ENCODE results near the gene YJU2.
A peak's percentile ranks its signal among the peaks of the same experiment; 100 is the strongest.
"Not testable (repeated sequence)": the region's sequence is repeated elsewhere in the genome, so short reads cannot be mapped to it uniquely, and the experiment has no call there.

The YJU2 gene

DNA sequence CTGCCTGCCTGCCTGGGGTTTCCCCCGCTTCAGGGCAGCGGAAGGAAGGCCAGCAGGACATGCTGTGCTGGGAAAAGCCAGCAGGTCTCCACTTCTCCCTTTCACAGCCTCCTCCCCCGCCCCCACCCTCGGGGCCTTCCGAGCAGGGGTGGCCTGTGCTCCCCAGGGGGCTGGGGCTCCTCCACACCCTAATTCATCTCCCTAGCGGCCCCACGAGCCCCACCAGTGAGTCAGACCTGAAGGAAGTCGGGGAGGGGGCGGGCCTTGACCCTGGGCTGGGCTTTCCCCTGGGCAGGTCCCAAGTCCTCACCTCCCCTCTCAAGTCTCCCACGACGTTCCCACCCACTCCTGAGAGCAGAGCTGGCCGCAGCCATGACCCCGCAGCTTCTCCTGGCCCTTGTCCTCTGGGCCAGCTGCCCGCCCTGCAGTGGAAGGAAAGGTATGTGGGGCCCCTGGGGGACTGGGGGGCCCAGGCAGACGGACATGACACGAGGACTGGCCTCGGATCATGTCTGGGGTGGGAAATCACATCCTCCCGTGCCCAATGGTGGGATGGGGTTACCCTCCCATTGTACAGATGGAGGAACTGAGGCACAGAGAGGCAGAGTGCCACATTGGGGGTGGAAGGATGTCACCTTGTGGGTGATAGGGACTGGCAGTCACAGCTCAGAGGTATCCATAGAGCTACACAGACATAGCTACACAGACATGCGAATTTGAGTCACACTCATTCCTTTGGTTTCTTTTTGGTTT lies 17.5 kb upstream of the YJU2 start, which contains the start of gene EBI3:
Gene EBI3 (plus strand): TSS at position 345 of the 753 bp plus-strand sequence. CDS start 28 bp downstream, at position 373.
- peak; percentile 45 for DNase-seq

DNA sequence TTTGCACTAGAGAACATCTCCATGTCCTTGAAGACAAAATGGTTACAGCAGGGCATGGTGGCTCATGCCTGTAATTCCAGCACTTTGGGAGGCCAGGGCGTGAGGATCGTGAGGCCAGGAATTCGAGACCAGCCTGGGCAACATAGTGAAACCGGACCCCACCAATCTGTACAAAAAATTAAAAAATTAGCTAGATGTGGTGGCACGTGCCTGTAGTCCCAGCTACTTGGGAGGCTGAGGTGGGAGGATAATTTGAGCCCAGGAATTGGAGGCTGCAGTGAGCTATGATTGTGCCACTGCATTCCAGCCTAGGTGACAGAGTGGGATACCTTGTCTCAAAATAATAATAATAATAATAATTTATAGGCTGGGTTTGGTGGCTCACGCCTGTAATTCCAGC lies 16.6 kb upstream of the YJU2 start:
- DNase-seq, result not testable (repeated sequence)

DNA sequence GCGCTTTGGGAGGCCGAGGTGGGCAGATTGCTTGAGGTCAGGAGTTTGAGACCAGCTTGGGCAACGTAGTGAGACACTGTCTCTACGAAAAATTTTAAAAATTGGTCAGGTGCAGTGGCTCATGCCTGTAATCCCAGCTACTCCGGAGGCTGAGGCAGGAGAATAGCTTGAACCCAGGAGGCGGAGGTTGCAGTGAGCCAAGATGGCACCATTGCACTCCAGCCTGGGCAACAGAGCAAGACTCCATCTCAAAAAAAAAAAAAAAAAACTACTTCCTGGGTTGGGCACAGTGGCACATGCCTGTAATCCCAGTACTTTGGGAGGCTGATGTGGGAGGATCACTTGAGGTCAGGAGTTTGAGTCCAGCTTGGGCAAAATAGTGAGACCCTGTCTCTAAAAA lies 15.4 kb upstream of the YJU2 start:
- not testable (repeated sequence) for DNase-seq

DNA sequence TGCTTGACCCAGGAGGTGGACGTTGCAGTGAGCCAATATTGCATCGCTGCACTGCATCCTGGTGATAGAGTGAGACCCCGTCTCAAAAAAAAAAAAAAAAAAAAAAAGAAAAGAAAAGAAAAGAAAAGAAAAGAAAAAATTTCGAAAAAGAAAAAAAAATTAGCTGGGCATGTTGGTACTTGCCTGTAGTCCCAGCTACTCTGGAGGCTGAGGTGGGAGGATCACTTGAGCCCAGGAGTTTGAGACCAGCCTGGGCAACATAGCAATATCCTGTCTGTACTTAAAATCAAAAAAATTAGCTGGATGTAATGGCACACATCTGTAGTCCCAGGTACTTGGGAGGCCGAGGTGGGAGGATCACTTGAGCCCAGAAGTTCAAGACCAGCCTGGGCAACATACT lies 14.7 kb upstream of the YJU2 start:
- DNase-seq, result not testable (repeated sequence)

DNA sequence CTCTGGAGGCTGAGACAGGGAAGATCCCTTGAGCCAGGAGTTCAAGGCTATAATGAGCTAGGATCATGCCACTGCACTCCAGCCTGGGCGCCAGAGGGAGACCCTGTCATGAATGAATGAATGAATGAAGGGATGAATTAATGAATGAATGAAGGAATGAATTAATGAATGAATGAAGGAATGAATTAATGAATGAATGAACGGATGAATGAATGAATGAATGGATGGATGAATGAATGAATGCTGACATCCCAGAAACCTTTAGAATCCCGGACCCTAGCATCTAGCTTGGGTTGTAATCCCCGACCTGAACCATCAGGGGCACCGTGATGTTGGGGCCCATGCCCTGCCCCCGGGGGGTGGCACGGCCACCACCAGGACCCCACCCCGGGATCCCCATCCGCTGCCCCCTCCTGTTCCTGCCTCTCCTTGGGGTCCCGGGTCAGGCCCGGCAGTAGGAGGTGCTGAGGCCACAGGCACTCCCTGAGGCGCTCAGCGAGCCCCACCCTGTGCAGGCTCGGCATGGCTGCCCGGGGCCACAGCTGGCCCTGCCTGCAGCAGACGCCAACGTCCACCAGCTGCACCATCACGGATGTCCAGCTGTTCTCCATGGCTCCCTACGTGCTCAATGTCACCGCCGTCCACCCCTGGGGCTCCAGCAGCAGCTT lies 14.1 kb upstream of the YJU2 start:
- no peak for DNase-seq

DNA sequence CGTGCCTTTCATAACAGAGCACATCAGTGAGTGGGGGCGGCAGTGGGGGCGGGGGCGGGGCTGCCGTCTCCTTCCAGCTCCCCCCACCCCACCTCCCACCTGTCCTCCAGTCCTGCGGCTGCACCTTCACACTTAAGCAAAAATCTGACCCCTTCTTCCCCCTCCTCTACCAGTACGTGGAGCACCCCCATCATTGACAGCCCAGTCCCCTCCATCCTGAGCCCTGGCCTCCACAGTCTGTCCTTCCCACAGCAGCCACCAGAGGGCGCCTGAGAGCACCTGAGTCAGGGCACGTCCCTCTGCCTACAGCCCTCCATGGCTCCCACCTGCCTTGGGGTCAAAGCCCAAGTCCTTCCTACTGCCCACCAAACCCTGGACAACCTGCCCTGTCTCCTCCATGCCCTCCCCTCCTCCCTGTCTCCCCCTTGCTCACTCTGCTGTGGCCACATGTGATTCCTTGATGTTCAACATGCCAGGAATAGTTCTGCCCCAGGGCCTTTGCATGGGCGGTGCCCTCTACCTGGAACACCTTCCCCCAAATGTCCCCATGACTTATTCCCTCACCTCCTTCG lies 13.5 kb upstream of the YJU2 start:
- DNase-seq, result no peak

DNA sequence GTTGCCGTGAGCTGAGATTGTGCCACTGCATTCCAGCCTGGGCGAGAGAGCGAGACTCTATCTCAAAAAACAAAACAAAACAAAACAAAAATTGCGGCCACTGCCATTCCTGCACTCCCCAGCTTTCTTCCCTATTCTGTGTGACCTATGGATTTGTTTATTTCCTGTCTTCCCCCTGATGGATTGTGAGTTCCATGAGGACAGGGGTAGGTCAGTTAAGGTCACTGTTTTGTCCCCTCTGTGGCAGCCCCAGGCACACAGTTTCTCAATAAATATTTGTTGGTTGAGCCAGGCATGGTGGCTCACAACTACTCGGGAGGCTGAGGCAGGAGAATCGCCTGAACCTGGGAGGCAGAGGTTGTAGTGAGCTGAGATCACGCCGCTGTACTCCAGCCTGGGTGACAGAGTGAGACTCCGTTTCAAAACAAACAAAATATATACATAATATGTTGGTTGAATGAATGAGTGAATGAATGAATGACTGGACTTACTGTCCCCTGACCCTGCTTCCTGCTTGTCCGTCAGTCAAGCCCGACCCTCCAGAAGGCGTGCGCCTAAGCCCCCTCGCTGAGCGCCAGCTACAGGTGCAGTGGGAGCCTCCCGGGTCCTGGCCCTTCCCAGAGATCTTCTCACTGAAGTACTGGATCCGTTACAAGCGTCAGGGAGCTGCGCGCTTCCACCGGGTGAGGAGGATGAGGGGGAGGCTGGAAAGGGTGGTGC lies 12.6 kb upstream of the YJU2 start:
- DNase-seq, result no peak

DNA sequence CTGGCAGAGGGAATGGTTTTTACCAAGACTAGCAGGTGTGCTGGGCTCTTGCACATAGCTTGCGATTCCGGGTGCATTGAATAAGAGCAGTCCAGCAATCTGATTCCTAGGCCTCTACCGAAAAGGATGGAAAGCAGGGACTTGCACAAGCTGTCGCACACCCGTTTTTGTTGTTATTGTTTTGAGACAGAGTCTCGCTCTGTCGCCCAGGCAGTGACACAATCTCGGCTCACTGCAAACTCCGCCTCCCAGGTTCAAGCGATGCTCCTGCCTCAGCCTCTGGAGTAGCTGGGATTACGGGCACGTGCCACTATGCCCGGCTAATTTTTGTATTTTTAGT lies 12.0 kb upstream of the YJU2 start:
- no peak for DNase-seq

DNA sequence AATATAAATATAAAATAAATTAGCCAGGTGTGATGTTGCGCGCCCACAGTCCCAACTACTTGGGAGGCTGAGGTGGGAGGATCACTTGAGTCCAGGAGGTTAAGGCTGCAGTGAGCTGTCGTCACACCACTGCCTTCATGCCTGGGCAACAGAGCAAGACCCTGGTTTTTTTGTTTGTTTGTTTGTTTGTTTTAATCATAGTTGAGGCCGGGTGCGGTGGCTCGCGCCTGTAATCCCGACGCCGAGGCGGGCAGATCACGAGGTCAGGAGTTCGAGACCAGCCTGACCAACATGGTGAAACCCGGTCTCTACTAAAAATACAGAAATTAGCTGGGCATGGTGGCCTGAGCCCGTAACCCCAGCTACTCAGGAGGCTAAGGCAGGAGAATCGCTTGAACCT lies 9.4 kb upstream of the YJU2 start:
- DNase-seq, result not testable (repeated sequence)

DNA sequence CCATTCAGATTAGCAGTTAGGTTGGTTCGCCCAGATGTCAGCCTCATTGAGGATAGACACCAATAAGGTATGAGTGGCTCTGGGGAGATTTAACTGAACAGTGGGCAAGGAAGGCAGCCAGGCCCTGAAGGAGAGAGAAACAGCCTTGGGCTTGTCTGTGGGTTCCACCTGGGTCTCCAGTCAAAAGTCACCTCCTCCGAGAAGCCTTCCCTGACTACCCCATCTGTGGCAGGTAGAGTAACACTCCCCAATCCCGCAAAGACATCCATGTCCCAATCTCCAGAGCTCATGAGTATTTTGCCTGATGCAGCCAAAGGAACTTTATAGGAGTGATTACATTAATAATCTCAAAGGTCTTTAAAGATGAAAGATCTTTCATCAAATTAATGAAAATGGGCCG lies 8.0 kb upstream of the YJU2 start:
- DNase-seq, result no peak

DNA sequence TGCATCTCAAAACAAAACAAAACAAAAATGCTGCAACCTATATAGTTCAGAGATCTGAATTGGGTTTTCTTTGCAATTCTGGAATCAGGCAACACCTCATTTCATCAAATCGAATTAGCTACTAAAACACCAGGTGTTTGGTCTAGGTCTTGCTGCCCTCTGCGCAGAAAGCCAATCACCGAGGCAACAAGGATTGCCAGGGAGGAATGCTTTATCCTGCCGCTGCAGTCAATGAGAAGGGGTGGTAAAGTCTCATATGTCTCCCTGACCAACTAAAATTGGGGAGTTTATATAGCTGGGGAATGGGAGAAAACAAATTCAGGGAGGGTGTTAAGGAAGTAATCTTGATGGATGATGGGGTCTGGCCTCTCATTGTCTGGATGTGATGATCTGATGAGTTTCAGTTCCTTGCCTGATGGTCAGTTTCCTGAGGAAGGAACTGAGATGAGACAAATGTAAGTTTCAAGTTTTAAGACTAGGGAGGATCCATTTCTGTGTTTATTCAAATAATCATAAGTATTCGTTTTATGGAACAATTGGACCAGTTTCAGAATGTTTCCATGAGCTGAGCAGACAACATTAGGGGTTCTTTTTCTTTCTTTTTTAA lies 5.0 kb upstream of the YJU2 start:
- no peak for DNase-seq

DNA sequence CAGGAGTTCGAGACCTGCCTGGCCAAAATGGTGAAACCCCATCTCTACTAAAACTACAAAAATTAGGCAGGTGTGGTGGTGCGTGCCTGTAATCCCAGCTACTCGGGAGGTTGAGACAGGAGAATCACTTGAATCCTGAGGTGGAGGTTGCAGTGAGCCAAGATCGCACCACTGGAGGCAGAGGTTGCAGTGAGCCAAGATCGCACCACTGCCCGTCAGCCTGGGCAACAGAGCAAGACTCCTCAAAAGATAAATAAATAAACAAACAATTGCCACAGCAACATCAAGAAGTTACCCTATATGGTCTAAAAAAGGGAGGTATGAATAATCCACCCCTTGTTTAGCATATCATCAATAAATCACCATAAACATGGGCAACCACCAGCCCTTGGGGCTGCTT lies 942 bp upstream of the YJU2 start:
- not testable (repeated sequence) for DNase-seq

DNA sequence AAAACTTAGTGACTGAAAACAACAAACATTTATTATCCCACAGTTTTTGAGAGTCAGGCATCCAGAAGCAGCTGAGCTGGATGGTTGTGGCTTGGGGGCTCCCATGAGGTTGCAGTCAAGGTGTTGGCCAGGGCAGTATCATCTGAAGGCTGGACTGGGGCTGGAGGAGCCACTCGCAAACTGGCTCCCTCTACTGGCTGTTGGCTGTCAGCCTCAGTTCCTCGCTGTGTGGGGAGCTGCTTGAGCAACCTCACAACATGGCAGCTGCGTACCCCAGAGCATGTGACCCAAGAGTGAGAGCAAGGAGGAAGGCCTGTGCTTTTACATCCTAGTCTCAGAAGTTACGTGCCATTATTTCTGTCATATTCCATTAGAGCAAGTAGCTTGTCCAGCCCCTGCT lies 9.7 kb downstream of the YJU2 start:
- DNase-seq, result no peak

DNA sequence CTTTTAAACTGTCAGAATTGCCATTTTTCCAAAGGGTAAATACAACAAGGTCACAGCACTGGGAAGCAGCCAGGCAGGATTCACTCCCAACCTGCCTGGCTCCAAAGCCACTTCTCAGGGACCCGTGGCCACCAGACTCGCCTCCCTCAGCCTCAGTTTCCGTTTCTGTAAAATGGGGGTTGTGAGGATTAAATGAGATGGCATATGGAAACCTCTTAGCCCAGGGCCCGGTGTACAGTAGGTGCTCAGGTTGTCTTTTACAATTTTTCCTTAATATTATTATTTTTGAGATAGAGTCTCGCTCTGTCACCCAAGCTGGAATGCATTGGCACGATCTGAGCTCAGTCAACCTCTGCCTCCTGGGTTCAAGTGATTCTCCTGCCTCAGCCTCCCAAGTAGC lies 10.1 kb downstream of the YJU2 start:
- no peak for DNase-seq

DNA sequence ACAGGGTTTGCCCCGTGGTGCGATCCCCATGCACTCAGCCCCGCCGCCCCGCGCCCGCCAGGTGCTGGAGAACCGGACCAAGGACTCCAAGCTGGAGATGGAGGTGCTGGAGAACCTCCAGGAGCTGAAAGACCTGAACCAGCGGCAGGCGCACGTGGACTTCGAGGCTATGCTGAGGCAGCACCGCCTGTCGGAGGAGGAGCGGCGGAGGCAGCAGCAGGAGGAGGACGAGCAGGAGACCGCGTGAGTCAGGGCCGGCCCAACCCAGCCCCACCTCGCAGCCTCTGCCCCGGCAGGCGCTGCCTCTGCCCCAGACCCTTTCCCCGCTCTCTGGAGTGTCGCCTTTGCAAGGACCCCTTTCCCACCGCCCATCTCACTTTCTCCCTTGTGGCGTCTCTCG lies 11.3 kb downstream of the YJU2 start:
- no peak for DNase-seq

DNA sequence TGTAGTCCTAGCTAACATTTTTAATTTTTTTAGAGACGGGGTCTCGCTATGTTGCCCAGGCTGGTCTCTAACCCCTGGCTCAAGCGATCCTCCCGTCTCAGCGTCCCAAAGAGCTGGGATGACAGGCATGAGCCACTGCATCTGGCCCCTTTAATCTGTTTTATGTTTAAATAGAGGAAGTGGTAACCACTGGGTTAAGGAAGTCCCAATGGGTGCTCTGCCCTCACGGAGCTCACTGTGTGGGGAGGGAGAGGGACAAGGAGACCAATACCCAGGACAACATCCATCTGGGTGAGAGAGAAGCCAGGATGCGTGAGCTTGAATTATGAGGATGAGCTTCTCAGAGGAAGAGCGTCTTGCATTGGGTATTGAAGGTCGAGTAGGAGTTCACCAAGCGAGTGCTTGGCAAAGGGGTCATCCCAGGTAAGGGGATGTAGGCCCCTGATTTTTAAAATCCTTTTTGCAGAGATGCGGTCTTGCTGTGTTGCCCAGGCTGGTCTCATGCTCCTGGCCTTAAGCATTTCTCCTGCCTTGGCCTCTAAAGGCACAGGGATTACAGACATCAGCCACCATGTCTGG lies 13.8 kb downstream of the YJU2 start:
- DNase-seq, result no peak

DNA sequence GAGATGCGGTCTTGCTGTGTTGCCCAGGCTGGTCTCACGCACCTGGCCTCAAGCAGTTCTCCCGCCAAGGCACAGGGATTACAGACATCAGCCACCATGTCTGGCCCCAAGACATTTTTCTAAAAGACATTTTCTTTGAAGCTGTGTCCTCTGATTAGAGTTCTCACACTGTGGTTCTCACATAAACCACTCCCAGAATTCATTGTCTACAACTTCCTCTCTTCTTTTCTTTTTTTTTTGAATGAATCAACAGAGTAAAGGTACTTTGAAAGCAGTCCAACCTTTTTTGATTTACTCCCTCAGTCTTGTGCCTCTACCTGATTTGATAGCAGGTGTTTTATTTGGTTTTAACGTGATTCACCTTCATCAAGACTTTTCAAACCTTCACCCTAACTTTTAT lies 17.9 kb downstream of the YJU2 start:
- no peak for DNase-seq

DNA sequence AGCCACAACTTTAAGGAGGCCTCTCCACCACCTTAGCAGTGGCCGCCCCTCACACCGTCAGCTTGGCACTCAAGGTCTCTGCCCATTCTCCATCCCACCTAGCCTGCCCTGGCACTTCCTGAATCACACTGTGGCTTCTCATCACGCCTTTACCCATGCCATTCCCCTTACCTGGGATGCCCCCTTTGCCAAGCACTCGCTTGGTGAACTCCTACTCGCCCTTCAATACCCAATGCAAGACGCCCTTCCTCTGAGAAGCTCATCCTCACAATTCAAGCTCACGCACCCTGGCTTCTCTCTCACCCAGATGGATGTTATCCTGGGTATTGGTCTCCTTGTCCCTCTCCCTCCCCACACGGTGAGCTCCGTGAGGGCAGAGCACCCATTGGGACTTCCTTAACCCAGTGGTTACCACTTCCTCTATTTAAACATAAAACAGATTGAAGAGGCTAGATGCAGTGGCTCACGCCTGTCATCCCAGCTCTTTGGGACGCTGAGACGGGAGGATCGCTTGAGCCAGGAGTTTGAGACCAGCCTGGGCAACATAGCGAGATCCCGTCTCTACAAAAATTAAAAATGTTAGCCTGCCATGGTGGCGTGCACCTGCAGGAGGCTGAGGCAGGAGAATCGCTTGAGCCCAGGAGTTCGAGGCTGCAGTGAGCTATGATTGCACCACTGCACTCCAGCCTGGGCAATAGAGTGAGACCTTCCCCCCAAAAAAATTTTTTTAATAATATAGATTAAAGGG lies 19.5 kb downstream of the YJU2 start:
- no peak for DNase-seq

DNA sequence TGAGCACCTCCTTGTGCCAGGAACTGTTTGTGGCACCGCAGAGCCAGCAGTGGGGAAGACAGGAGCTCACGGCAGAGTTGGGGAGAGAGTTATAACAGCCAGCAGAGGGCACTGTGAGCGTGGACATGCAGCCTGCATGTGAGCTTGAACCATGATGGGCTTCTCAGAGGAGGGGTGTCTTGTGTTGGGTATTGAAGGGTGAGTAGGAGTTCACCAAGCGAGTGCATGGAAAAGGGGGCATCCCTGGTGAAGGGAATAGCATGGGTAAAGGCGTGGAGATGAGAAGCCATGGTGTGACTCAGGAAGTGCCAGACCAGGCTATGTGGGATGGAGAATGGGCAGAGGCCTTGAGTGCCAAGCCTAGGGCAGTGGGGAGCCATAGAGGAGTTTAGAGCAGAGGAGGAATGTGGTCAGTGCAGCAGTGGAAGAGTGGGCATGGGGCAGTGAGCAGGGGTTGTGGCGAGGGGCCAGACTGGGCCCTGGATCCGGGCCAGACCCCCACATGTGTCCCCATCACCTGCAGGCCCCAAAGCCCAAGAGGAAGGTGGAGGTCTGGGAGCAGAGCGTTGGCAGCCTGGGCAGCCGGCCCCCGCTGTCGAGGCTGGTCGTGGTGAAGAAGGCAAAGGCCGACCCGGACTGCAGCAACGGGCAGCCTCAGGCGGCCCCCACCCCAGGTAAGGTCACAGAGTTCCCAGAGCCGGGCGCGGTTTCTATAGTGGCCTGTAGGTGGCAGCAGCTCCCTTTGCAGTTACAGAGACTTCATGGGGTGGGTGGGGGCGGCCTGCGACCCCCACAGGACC lies 20.4 kb downstream of the YJU2 start:
- no peak for DNase-seq

DNA sequence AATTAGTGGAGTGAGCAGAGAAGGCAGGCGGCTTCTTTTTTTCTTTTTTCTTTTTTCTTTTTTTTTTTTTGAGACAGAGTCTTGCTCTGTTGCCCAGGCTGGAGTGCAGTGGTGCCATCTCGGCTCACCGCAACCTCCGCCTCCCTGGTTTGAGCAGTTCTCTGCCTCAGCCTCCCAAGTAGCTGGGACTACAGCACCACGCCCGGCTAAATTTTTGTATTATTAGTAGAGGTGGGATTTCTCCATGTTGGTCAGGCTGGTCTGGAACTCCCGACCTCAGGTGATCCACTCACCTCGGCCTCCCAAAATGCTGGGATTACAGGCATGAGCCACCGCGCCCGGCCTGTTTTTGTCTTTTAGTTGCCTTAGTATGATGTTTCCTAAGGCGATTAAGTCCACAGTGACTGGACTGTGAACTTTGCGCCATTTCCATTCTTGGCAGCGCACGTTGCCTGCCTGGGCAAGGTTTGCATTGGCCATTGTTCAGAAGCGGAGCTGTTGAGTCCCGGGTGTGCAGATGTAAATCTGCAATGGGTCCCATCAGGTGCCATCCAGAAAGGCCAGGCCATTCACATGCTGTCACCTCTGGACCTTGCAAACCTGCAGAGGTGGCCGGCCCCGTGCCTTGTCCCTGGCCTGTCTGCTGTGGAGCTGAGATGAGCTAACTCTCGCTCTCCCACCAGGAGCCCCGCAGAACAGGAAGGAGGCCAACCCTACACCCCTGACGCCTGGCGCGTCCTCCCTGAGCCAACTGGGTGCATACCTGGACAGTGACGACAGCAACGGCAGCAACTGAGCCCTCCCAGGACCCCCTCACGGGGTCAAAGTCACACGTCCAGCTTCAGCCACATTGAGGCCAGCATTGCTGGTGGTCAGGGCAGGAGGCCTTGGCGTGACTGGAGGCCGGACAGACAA lies 21.3 kb downstream of the YJU2 start:
- no peak for DNase-seq

Measured in GOT3 (cell line).